Osteoblast (primary cell): Measurements from ENCODE around the gene TMUB2. TPM values are rescaled to one million over a fixed set of nuclear protein-coding genes. Genes with fewer than 3 reads are reported as not detected.
A peak's percentile ranks its signal among the peaks of the same experiment; 100 is the strongest.

Experiments
- DNase-seq: peaks from one replicate; pipeline ENCODE4 v3.0.0; 2011; ENCODE audit warnings: low spot score, mixed read lengths; ENCODE audit not compliant: insufficient read length; ENCODE audit errors: missing footprints
- H2AFZ ChIP-seq: 2 replicates; pipeline ENCODE4 v1.6.0; 2011; ENCODE audit warnings: mild to moderate bottlenecking, low read length
- H3K27ac ChIP-seq: 2 replicates; pipeline ENCODE4 v1.5.1; 2011; ENCODE audit warnings: mild to moderate bottlenecking, low read depth, low read length, moderate library complexity
- H3K27me3 ChIP-seq: 2 replicates; pipeline ENCODE4 v1.6.0; 2012; ENCODE audit warnings: mild to moderate bottlenecking, control low read depth, inconsistent platforms, low read length, moderate library complexity; ENCODE audit not compliant: insufficient read depth
- H3K36me3 ChIP-seq: 2 replicates; pipeline ENCODE4 v1.5.1; 2011; ENCODE audit warnings: mild to moderate bottlenecking, low read length, control low read depth, moderate library complexity; ENCODE audit not compliant: insufficient read depth
- H3K4me1 ChIP-seq: 2 replicates; pipeline ENCODE4 v1.5.1; 2011; ENCODE audit warnings: mild to moderate bottlenecking, low read length, control low read depth, moderate library complexity; ENCODE audit not compliant: insufficient read depth
- H3K4me2 ChIP-seq: 2 replicates; pipeline ENCODE4 v1.6.0; 2011; ENCODE audit warnings: mild to moderate bottlenecking, low read length; ENCODE audit not compliant: insufficient read depth
- H3K4me3 ChIP-seq: fragments of 200-600 bp; sonication (generic); 3 replicates; pipeline ENCODE4 v1.5.1; 2012; ENCODE audit warnings: mild to moderate bottlenecking, low read length, inconsistent platforms; ENCODE audit not compliant: insufficient read depth
- H3K79me2 ChIP-seq: 2 replicates; pipeline ENCODE4 v1.6.0; 2012; ENCODE audit warnings: mild to moderate bottlenecking, low read length, control low read depth, inconsistent platforms; ENCODE audit not compliant: insufficient read depth
- H3K9me3 ChIP-seq: 2 replicates; pipeline ENCODE4 v1.5.1; 2011; ENCODE audit warnings: low read depth, low read length, control low read depth
- H4K20me1 ChIP-seq: 2 replicates; pipeline ENCODE4 v1.6.0; 2012; ENCODE audit warnings: mild to moderate bottlenecking, low read length, control low read depth; ENCODE audit not compliant: insufficient read depth
- total RNA-seq: library from RNA; depleted of rRNA; stranded (reverse); fragments of >200 nt; gene quantifications from 2 replicates; pipeline ENCODE4 v1.2.3, GENCODE V29; 2012
- TF ChIP-seq, protein P1 (sequence below): IDR thresholded peaks from 2 replicates; pipeline ENCODE4 v1.5.1; 2011; ENCODE audit warnings: mild to moderate bottlenecking, low read depth, low read length, moderate library complexity; ENCODE audit errors: extremely low read depth

TMUB2 gene
- total RNA-seq, 1 donor = 27.9 TPM

DNA sequence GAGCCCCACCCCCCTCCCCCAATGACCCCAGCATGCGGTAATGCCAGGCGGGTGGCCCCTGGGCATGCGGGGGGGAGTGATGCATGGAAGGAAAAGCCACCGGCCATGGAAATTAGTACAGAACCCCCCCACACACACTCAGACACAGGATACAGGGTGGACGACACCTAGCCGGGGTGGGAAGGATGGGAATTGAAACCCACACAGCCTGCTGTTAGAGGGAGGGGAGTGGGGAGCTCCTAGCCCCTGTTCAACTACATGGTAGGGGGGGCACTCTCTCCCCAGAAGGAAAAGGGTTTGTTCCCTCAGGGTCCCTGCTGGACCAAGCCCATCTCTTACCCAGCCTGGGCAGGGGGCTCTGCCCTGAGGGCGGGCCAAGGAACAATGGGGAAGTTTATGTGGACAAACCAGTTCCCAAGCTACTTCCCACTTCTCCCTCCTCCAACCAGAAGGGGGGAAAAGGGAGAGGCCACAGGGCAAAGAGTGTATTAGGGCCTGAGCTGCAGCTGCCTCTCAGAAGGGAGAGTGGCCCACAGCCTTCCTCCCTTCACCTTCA lies 5.2 kb downstream of the TMUB2 start:
- no peak overlapping the region for H3K27ac ChIP-seq
- peaks cover 40% of the 10 kb centered on the region for H3K36me3 ChIP-seq
- H4K20me1 ChIP-seq = peaks cover 4% of the 10 kb centered on the region
- DNase-seq = no peak
- H2AFZ ChIP-seq = no peak overlapping the region
- peaks cover 33% of the 10 kb centered on the region for H3K79me2 ChIP-seq
- H3K4me1 ChIP-seq = peaks cover 11% of the 10 kb centered on the region
- no peaks in the 10 kb centered on the region for H3K9me3 ChIP-seq
- no peak overlapping the region for H3K4me3 ChIP-seq
- TF ChIP-seq, protein P1, sequence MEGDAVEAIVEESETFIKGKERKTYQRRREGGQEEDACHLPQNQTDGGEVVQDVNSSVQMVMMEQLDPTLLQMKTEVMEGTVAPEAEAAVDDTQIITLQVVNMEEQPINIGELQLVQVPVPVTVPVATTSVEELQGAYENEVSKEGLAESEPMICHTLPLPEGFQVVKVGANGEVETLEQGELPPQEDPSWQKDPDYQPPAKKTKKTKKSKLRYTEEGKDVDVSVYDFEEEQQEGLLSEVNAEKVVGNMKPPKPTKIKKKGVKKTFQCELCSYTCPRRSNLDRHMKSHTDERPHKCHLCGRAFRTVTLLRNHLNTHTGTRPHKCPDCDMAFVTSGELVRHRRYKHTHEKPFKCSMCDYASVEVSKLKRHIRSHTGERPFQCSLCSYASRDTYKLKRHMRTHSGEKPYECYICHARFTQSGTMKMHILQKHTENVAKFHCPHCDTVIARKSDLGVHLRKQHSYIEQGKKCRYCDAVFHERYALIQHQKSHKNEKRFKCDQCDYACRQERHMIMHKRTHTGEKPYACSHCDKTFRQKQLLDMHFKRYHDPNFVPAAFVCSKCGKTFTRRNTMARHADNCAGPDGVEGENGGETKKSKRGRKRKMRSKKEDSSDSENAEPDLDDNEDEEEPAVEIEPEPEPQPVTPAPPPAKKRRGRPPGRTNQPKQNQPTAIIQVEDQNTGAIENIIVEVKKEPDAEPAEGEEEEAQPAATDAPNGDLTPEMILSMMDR = no peak
- H3K4me2 ChIP-seq = no peak overlapping the region
- no peaks in the 10 kb centered on the region for H3K27me3 ChIP-seq

DNA sequence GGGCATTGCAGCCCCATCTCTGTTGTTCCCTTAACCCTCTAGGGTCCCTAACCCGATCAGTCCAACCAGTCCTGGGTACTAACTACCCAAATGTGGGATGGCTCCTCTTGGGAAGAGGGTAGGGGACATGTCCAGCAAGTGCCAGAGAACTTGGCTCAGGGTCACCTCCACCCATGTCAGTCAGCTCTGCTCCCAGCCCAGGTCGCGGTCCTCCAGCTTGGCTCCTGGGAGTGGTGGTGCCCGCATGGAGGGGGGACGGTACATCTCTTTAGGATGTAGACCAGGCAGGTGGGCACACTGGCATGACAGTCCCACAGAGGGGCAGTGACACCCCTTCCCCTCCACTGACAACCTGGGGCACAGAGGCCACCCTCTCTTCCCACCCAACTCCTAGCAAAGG lies 6.0 kb downstream of the TMUB2 start:
- Histone ChIP-seq H3K27me3 (no peaks in the 10 kb centered on the region), H4K20me1 (peaks cover 6% of the 10 kb centered on the region), H3K36me3 (peaks cover 45% of the 10 kb centered on the region), H3K4me3 (no peak overlapping the region), H3K4me2 (no peak overlapping the region), H3K27ac (no peak overlapping the region), H2AFZ (no peak overlapping the region), H3K4me1 (peaks cover 6% of the 10 kb centered on the region), H3K9me3 (no peaks in the 10 kb centered on the region), H3K79me2 (peaks cover 33% of the 10 kb centered on the region)
- no peak for DNase-seq
- TF ChIP-seq, protein P1 = no peak

DNA sequence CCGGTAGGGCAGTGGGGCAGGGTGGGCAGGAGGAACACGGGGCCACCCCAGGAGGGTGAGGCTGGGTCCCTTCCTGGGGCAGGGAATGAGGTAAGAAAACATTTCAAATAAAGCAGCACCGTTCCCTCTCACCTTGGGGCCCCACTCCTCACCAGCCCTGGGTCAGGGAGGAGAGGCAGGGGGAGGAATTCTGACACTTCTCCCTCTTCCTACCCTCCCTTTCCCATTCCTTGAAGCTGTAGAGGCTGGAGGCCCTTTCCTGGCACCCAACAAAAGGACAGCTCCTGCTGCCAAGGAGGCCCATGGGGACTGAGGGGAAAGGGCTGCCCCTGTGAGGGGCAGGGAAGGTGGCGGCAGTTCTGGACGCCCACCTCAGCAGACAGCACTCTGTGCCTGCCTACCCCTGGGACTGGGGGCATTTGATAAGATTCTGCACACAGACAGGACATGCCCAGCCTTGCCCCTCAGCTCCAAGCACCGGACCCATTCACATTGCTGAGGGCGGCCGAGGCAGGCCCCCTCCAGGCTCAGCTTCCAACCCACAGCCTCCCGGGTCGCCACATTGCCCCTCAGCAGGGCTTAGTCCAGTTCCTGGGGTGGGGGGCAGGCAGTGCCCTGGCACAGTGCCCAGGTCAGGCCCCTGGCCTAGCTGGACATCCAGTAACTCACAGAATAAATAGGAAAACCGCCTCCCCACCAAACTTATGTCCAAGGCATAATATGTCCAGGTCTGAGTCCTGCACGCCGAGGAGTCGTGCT lies 6.7 kb downstream of the TMUB2 start:
- H3K4me2 ChIP-seq = no peak overlapping the region
- H3K36me3 ChIP-seq = peaks cover 45% of the 10 kb centered on the region
- TF ChIP-seq, protein P1 = no peak
- H3K4me1 ChIP-seq = peaks cover 5% of the 10 kb centered on the region
- peaks cover 4% of the 10 kb centered on the region for H4K20me1 ChIP-seq
- DNase-seq = no peak
- H3K4me3 ChIP-seq = no peak overlapping the region
- H3K27ac ChIP-seq = no peak overlapping the region
- peaks cover 33% of the 10 kb centered on the region for H3K79me2 ChIP-seq
- H3K9me3 ChIP-seq = no peaks in the 10 kb centered on the region
- H3K27me3 ChIP-seq = no peaks in the 10 kb centered on the region
- no peak overlapping the region for H2AFZ ChIP-seq

DNA sequence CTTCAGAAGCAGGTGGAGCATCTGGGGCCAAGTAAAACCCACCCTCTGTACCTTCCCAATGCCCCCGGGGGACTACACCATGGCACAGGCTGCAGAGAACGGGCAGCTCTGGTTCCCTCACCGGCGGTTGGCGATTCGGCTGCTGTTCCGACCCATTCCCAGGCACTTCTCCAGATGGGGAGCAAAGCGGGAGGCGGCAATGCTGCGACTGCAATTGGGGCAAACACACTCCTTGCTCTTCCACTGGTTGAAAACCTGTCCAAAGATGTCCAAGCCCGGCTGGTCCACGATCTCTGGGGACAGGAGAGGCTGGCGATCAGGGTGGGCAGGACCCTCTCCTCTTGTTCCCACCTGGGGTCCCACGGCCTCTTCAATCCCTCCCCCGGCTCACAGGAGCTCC lies 10.3 kb downstream of the TMUB2 start:
- DNase-seq = no peak
- peaks cover 14% of the 10 kb centered on the region for H3K4me1 ChIP-seq
- H3K79me2 ChIP-seq = peaks cover 30% of the 10 kb centered on the region
- H3K27ac ChIP-seq = peak overlapping the region; percentile 17
- peaks cover 3% of the 10 kb centered on the region for H4K20me1 ChIP-seq
- H2AFZ ChIP-seq = no peak overlapping the region
- H3K36me3 ChIP-seq = peaks cover 31% of the 10 kb centered on the region
- H3K4me3 ChIP-seq = no peak overlapping the region
- no peak overlapping the region for H3K4me2 ChIP-seq
- H3K27me3 ChIP-seq = no peaks in the 10 kb centered on the region
- TF ChIP-seq, protein P1 = no peak
- H3K9me3 ChIP-seq = no peaks in the 10 kb centered on the region
